GM23338 (cell line): Measurements from ENCODE around the gene TTC28. TPM values are rescaled to one million over a fixed set of nuclear protein-coding genes. Genes with fewer than 3 reads are reported as not detected.

Experiments
- ATAC-seq: fragments of 200-7000 bp; cut with Tn5 transposase; 3 replicates; pipeline ENCODE4 v1.9.1; 2020
- DNase-seq: peaks from one replicate; pipeline ENCODE4 v3.0.0-alpha.2; 2015; ENCODE audit warnings: low spot score
- H2AFZ ChIP-seq: fragments of 200-600 bp; sonication (generic); 2 replicates; pipeline ENCODE4 v1.8.0; 2016; ENCODE audit warnings: antibody characterized with exemption, mild to moderate bottlenecking, moderate library complexity
- H3F3A ChIP-seq: fragments of 200-600 bp; sonication (generic); replicated peaks from 2 replicates; pipeline ENCODE4 v1.8.0; 2017; ENCODE audit warnings: antibody characterized with exemption, mixed run types, low read depth
- H3K27ac ChIP-seq: fragments of 200-600 bp; sonication (generic); 2 replicates; pipeline ENCODE4 v1.6.1; 2016; ENCODE audit warnings: low read depth
- H3K27me3 ChIP-seq: fragments of 200-600 bp; sonication (generic); 2 replicates; pipeline ENCODE4 v1.8.0; 2016; ENCODE audit warnings: mild to moderate bottlenecking, mixed run types, moderate library complexity; ENCODE audit not compliant: insufficient read depth
- H3K36me3 ChIP-seq: fragments of 200-600 bp; sonication (generic); 2 replicates; pipeline ENCODE4 v1.8.0; 2016; ENCODE audit warnings: mild to moderate bottlenecking; ENCODE audit not compliant: insufficient read depth
- H3K4me1 ChIP-seq: fragments of 200-600 bp; sonication (generic); 2 replicates; pipeline ENCODE4 v1.8.0; 2016; ENCODE audit warnings: mild to moderate bottlenecking, moderate library complexity; ENCODE audit not compliant: insufficient read depth
- H3K4me2 ChIP-seq: fragments of 200-600 bp; sonication (generic); 2 replicates; pipeline ENCODE4 v1.7.1; 2017; ENCODE audit warnings: mixed run types
- H3K4me3 ChIP-seq: fragments of 200-600 bp; sonication (generic); 2 replicates; pipeline ENCODE4 v1.6.1; 2016; ENCODE audit warnings: mixed run types
- H3K79me2 ChIP-seq: fragments of 200-600 bp; sonication (generic); replicated peaks from 2 replicates; pipeline ENCODE4 v1.8.0; 2017; ENCODE audit warnings: mild to moderate bottlenecking; ENCODE audit not compliant: insufficient read depth
- H3K9me2 ChIP-seq: fragments of 200-600 bp; sonication (generic); 2 replicates; pipeline ENCODE4 v1.8.0; 2017; ENCODE audit not compliant: insufficient read depth
- H4K20me1 ChIP-seq: fragments of 200-600 bp; sonication (generic); replicated peaks from 2 replicates; pipeline ENCODE4 v1.8.0; 2017; ENCODE audit warnings: mild to moderate bottlenecking; ENCODE audit not compliant: insufficient read depth
- H3K27ac Mint-ChIP-seq: 2 replicates; pipeline ENCODE4 v1.8.0; 2020; ENCODE audit warnings: inconsistent platforms, mild to moderate bottlenecking, moderate library complexity, mixed read lengths
- H3K27me3 Mint-ChIP-seq: 3 replicates; pipeline ENCODE4 v1.8.0; 2022; ENCODE audit warnings: low read depth, mild to moderate bottlenecking, moderate library complexity, mixed read lengths, inconsistent platforms; ENCODE audit not compliant: insufficient read depth, poor library complexity
- H3K36me3 Mint-ChIP-seq: 3 replicates; pipeline ENCODE4 v1.8.0; 2021; ENCODE audit warnings: low read depth, mild to moderate bottlenecking, inconsistent platforms, moderate library complexity, mixed read lengths
- H3K4me1 Mint-ChIP-seq: 3 replicates; pipeline ENCODE4 v1.8.0; 2020; ENCODE audit warnings: mild to moderate bottlenecking, inconsistent platforms, mixed read lengths
- H3K4me3 Mint-ChIP-seq: 3 replicates; pipeline ENCODE4 v1.8.0; 2021; ENCODE audit warnings: moderate library complexity, mild to moderate bottlenecking, inconsistent platforms, mixed read lengths
- H3K9me3 Mint-ChIP-seq: 3 replicates; pipeline ENCODE4 v1.8.0; 2020; ENCODE audit warnings: moderate library complexity, mild to moderate bottlenecking, inconsistent platforms, mixed read lengths
- CREB1 ChIP-seq: fragments of 250-450 bp; sonication (Bioruptor Pico); IDR thresholded peaks from 2 replicates; pipeline ENCODE4 v1.5.0; 2020; ENCODE audit warnings: low read depth, mild to moderate bottlenecking, moderate library complexity
- JUNB ChIP-seq: IDR thresholded peaks from one replicate; pipeline ENCODE4 v1.6.1; 2016; ENCODE audit warnings: antibody characterized with exemption; ENCODE audit not compliant: unreplicated experiment
- NANOG ChIP-seq: IDR thresholded peaks from 2 replicates; pipeline ENCODE4 v1.6.1; 2016; ENCODE audit warnings: antibody characterized with exemption, borderline replicate concordance
- POLR2AphosphoS5 ChIP-seq: IDR thresholded peaks from 2 replicates; pipeline ENCODE4 v1.6.1; 2016; ENCODE audit warnings: antibody characterized with exemption, low read depth
- polyA plus RNA-seq: library from polyadenylated mRNA; unstranded; fragments of >200 nt; fragmentation: Nextera tagmentation; extraction: Ambion mirVana; gene quantifications from 2 replicates; pipeline ENCODE4 v1.2.1, GENCODE V29; 2016
- total RNA-seq: library from RNA; depleted of rRNA; stranded (reverse); fragments of >200 nt; shearing (Covaris generic); gene quantifications from 2 replicates; pipeline ENCODE4 v1.2.3, GENCODE V29; 2014
- TF ChIP-seq, protein P1 (sequence below), 2 experiments: fragments of 200-600 bp in 1 of 2; sonication (generic) in 1 of 2; conservative IDR thresholded peaks; 2 replicates each; pipeline versions ENCODE4 v1.5.1 to v1.6.1; 2016 to 2017; ENCODE audit warnings: antibody characterized with exemption in 2 of 2, low read depth in 2 of 2, mild to moderate bottlenecking in 2 of 2, moderate library complexity in 1 of 2
- TF ChIP-seq, protein P2 (sequence below): IDR thresholded peaks from 2 replicates; pipeline ENCODE4 v1.6.1; 2016; ENCODE audit warnings: antibody characterized with exemption

TTC28 gene
- total and polyA plus RNA-seq, 2 experiments from 2014 or later: 4.5 to 16.1 TPM

DNA sequence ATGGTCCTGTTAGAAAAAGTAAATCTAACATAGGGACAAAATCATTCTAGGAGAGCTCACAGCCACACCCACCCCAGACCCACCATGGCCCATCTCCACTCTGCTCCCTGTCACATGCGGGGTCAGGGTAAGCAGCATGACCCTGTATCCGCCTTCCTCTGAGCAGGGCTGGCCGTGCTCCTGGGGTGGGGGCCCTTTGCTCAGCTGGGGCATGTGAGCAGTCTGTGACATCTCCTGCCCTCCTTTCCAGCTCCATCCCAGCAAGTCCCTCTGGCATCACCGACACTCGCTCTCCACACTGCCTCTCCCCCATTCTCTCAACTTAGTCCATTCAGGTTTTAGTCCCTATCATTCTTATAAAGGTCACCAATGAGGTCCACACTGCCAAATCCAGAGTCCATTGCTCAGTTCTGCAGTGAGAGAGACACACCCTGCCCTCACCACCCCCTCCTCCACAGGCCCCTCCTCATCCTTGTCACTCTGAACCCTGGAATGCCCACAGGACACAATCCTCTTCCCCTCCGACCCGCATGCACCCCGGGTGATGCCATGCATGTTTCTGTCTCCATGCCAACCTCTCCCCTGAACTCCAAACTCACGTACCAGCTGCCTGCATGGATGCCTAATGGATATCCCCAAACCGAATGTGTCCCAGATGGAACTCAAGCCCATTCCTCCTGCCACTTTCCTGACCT is 695.5 kb downstream of the TTC28 start:
- Histone ChIP-seq H2AFZ (no peak overlapping the region), H3K27me3 (no peaks in the 10 kb centered on the region), H3K9me2 (no peaks in the 10 kb centered on the region), H3K36me3 (no peaks in the 10 kb centered on the region), H3K4me3 (no peak overlapping the region), H3K4me1 (peaks cover 11% of the 10 kb centered on the region), H3K27ac (no peak overlapping the region), H3K79me2 (no peaks in the 10 kb centered on the region), H3K4me2 (no peak overlapping the region), H3F3A (no peaks in the 10 kb centered on the region), H4K20me1 (no peaks in the 10 kb centered on the region)
- H3K4me3 Mint-ChIP-seq: no peak overlapping the region
- DNase-seq (no peak), ATAC-seq (no peak)
- H3K9me3 Mint-ChIP-seq: no peaks in the 10 kb centered on the region
- peaks cover 9% of the 10 kb centered on the region for H3K36me3 Mint-ChIP-seq
- H3K4me1 Mint-ChIP-seq: peaks cover 16% of the 10 kb centered on the region
- H3K27ac Mint-ChIP-seq: no peak overlapping the region
- TF ChIP-seq NANOG: no peak
- TF ChIP-seq, protein P1, sequence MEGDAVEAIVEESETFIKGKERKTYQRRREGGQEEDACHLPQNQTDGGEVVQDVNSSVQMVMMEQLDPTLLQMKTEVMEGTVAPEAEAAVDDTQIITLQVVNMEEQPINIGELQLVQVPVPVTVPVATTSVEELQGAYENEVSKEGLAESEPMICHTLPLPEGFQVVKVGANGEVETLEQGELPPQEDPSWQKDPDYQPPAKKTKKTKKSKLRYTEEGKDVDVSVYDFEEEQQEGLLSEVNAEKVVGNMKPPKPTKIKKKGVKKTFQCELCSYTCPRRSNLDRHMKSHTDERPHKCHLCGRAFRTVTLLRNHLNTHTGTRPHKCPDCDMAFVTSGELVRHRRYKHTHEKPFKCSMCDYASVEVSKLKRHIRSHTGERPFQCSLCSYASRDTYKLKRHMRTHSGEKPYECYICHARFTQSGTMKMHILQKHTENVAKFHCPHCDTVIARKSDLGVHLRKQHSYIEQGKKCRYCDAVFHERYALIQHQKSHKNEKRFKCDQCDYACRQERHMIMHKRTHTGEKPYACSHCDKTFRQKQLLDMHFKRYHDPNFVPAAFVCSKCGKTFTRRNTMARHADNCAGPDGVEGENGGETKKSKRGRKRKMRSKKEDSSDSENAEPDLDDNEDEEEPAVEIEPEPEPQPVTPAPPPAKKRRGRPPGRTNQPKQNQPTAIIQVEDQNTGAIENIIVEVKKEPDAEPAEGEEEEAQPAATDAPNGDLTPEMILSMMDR (conservative IDR thresholded peaks at IDR 0.05; ENCODE audit: low read depth in 2 of 2): no peak
- TF ChIP-seq, protein P2, sequence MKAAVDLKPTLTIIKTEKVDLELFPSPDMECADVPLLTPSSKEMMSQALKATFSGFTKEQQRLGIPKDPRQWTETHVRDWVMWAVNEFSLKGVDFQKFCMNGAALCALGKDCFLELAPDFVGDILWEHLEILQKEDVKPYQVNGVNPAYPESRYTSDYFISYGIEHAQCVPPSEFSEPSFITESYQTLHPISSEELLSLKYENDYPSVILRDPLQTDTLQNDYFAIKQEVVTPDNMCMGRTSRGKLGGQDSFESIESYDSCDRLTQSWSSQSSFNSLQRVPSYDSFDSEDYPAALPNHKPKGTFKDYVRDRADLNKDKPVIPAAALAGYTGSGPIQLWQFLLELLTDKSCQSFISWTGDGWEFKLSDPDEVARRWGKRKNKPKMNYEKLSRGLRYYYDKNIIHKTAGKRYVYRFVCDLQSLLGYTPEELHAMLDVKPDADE: no peak
- peaks cover 9% of the 10 kb centered on the region for H3K27me3 Mint-ChIP-seq

DNA sequence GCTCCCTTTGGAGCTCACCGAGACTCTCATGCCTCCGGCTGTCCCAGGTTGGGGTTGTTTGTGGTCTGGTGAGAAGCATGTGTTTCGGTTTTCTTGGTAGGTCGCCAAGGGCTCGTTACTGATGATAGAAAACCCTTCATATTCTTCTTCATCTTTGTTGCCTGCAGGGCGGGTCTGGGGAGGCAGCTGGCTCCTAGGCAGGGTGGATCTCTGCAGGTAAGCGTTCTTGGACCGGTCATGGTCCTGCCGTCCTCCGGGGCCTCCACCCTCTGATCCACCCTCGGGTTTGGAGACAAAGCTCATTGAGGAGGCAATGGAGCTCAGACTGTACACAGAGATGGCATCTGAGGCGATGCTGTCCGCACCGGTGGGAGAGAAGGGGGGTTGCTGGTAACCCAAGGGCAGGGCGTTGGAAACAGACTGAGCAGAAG is 696.3 kb downstream of the TTC28 start:
- H3K9me3 Mint-ChIP-seq: no peaks in the 10 kb centered on the region
- TF ChIP-seq POLR2AphosphoS5 (no peak), JUNB (no peak), NANOG (no peak), CREB1 (CRISPR knock-in tag) (no peak)
- TF ChIP-seq, protein P1 (conservative IDR thresholded peaks at IDR 0.05; ENCODE audit: low read depth in 2 of 2): no peak
- H3K4me3 Mint-ChIP-seq: no peak overlapping the region
- peaks cover 11% of the 10 kb centered on the region for H3K4me1 ChIP-seq
- H3K27me3 ChIP-seq: no peaks in the 10 kb centered on the region
- no peaks in the 10 kb centered on the region for H3K9me2 ChIP-seq
- H3K4me3 ChIP-seq: no peak overlapping the region
- no peaks in the 10 kb centered on the region for H4K20me1 ChIP-seq
- H3K4me1 Mint-ChIP-seq: peaks cover 16% of the 10 kb centered on the region
- ATAC-seq (no peak), DNase-seq (no peak)
- H3K36me3 Mint-ChIP-seq: peaks cover 9% of the 10 kb centered on the region
- no peak overlapping the region for H3K27ac ChIP-seq
- no peak overlapping the region for H2AFZ ChIP-seq
- H3K4me2 ChIP-seq: no peak overlapping the region
- no peaks in the 10 kb centered on the region for H3F3A ChIP-seq
- no peaks in the 10 kb centered on the region for H3K79me2 ChIP-seq
- H3K27ac Mint-ChIP-seq: no peak overlapping the region
- H3K36me3 ChIP-seq: no peaks in the 10 kb centered on the region
- H3K27me3 Mint-ChIP-seq: peaks cover 9% of the 10 kb centered on the region
